ENCODE results near the gene SLC35F3.
A peak's percentile ranks its signal among the peaks of the same experiment; 100 is the strongest.

The SLC35F3 gene

GRCh38 chr1:234090212-234091064, 186.0 kb downstream of the SLC35F3 start:
- DNase-seq (no peak), ATAC-seq (no peak)
- H3K27me3 Mint-ChIP-seq = peaks cover 38% of the 10 kb centered on the region
- no peaks in the 10 kb centered on the region for H3K9me3 Mint-ChIP-seq
- no peak overlapping the region for H3K27ac Mint-ChIP-seq
- no peak overlapping the region for H3K4me3 Mint-ChIP-seq
- no peaks in the 10 kb centered on the region for H3K4me1 Mint-ChIP-seq

GRCh38 chr1:234091065-234091401, 186.6 kb downstream of the SLC35F3 start:
- Mint-ChIP-seq H3K27me3 (peaks cover 32% of the 10 kb centered on the region), H3K27ac (no peak overlapping the region), H3K9me3 (no peaks in the 10 kb centered on the region), H3K4me1 (no peaks in the 10 kb centered on the region), H3K4me3 (no peak overlapping the region)
- DNase-seq = no peak
- no peak for ATAC-seq

- ATAC-seq (no peak), DNase-seq (no peak)
- no peak overlapping the region for H3K4me3 Mint-ChIP-seq
- peaks cover 28% of the 10 kb centered on the region for H3K27me3 Mint-ChIP-seq
- no peaks in the 10 kb centered on the region for H3K4me1 Mint-ChIP-seq
- no peak overlapping the region for H3K27ac Mint-ChIP-seq
- no peaks in the 10 kb centered on the region for H3K9me3 Mint-ChIP-seq
Observed at GRCh38 chr1:234091876-234092275, 187.4 kb downstream of the SLC35F3 start.

GRCh38 chr1:234093107-234093506, 188.6 kb downstream of the SLC35F3 start:
- no peaks in the 10 kb centered on the region for H3K4me1 Mint-ChIP-seq

GRCh38 chr1:234093741-234094140, 189.3 kb downstream of the SLC35F3 start:
- DNase-seq (no peak), ATAC-seq (no peak)
- peaks cover 16% of the 10 kb centered on the region for H3K27me3 Mint-ChIP-seq
- H3K4me1 Mint-ChIP-seq = no peaks in the 10 kb centered on the region
- no peak overlapping the region for H3K4me3 Mint-ChIP-seq
- no peaks in the 10 kb centered on the region for H3K9me3 Mint-ChIP-seq
- no peak overlapping the region for H3K27ac Mint-ChIP-seq

More at GRCh38 chr1:234093107-234093506, 188.6 kb downstream of the SLC35F3 start:
- Mint-ChIP-seq H3K27me3 (peaks cover 16% of the 10 kb centered on the region), H3K4me3 (no peak overlapping the region), H3K27ac (no peak overlapping the region), H3K9me3 (no peaks in the 10 kb centered on the region)
- DNase-seq = no peak
- ATAC-seq = no peak

- no peak for ATAC-seq
Observed at GRCh38 chr1:234094172-234094571, 189.7 kb downstream of the SLC35F3 start.

GRCh38 chr1:234096161-234096770, 191.8 kb downstream of the SLC35F3 start:
- no peak overlapping the region for H3K27ac Mint-ChIP-seq
- no peak overlapping the region for H3K4me3 Mint-ChIP-seq

More at GRCh38 chr1:234094172-234094571, 189.7 kb downstream of the SLC35F3 start:
- Mint-ChIP-seq H3K27me3 (peaks cover 12% of the 10 kb centered on the region), H3K9me3 (no peaks in the 10 kb centered on the region), H3K27ac (no peak overlapping the region), H3K4me1 (no peaks in the 10 kb centered on the region), H3K4me3 (no peak overlapping the region)
- no peak for DNase-seq

GRCh38 chr1:234102583-234102982, 198.1 kb downstream of the SLC35F3 start:
- Mint-ChIP-seq H3K27ac (no peak overlapping the region), H3K9me3 (no peaks in the 10 kb centered on the region), H3K4me3 (no peak overlapping the region), H3K27me3 (peaks cover 33% of the 10 kb centered on the region), H3K4me1 (no peaks in the 10 kb centered on the region)
- no peak for ATAC-seq
- no peak for DNase-seq

More at GRCh38 chr1:234096161-234096770, 191.8 kb downstream of the SLC35F3 start:
- H3K27me3 Mint-ChIP-seq = peaks cover 9% of the 10 kb centered on the region
- ATAC-seq = no peak
- no peaks in the 10 kb centered on the region for H3K9me3 Mint-ChIP-seq
- no peak for DNase-seq
- no peaks in the 10 kb centered on the region for H3K4me1 Mint-ChIP-seq

GRCh38 chr1:234103198-234103597, 198.7 kb downstream of the SLC35F3 start:
- ATAC-seq (no peak), DNase-seq (no peak)
- Mint-ChIP-seq H3K4me3 (no peak overlapping the region), H3K9me3 (no peaks in the 10 kb centered on the region), H3K27me3 (peaks cover 33% of the 10 kb centered on the region), H3K4me1 (no peaks in the 10 kb centered on the region), H3K27ac (no peak overlapping the region)

GRCh38 chr1:234106032-234106431, 201.6 kb downstream of the SLC35F3 start:
- H3K4me3 Mint-ChIP-seq = no peak overlapping the region
- peaks cover 28% of the 10 kb centered on the region for H3K27me3 Mint-ChIP-seq
- H3K27ac Mint-ChIP-seq = no peak overlapping the region
- no peaks in the 10 kb centered on the region for H3K4me1 Mint-ChIP-seq
- DNase-seq = no peak
- no peaks in the 10 kb centered on the region for H3K9me3 Mint-ChIP-seq
- ATAC-seq = no peak

- ATAC-seq (no peak), DNase-seq (no peak)
- H3K4me1 Mint-ChIP-seq = no peaks in the 10 kb centered on the region
- no peak overlapping the region for H3K4me3 Mint-ChIP-seq
- H3K27ac Mint-ChIP-seq = no peak overlapping the region
- H3K27me3 Mint-ChIP-seq = peaks cover 18% of the 10 kb centered on the region
- H3K9me3 Mint-ChIP-seq = no peaks in the 10 kb centered on the region
Observed at GRCh38 chr1:234107416-234108021, 203.0 kb downstream of the SLC35F3 start.

- peaks cover 6% of the 10 kb centered on the region for H3K27me3 Mint-ChIP-seq
- ATAC-seq (no peak), DNase-seq (no peak)
- no peak overlapping the region for H3K4me3 Mint-ChIP-seq
- H3K4me1 Mint-ChIP-seq = no peaks in the 10 kb centered on the region
- no peaks in the 10 kb centered on the region for H3K9me3 Mint-ChIP-seq
- H3K27ac Mint-ChIP-seq = no peak overlapping the region
Observed at GRCh38 chr1:234108921-234109320, 204.4 kb downstream of the SLC35F3 start.

- Mint-ChIP-seq H3K27me3 (peaks cover 7% of the 10 kb centered on the region), H3K9me3 (no peaks in the 10 kb centered on the region), H3K4me1 (peaks cover 4% of the 10 kb centered on the region), H3K4me3 (no peak overlapping the region), H3K27ac (no peak overlapping the region)
- no peak for ATAC-seq
- no peak for DNase-seq
Observed at GRCh38 chr1:234109840-234110239, 205.4 kb downstream of the SLC35F3 start.

GRCh38 chr1:234111458-234112142, 207.1 kb downstream of the SLC35F3 start:
- DNase-seq (no peak), ATAC-seq (no peak)
- Mint-ChIP-seq H3K27ac (no peak overlapping the region), H3K9me3 (no peaks in the 10 kb centered on the region), H3K4me3 (no peak overlapping the region), H3K27me3 (peaks cover 24% of the 10 kb centered on the region), H3K4me1 (peaks cover 10% of the 10 kb centered on the region)

- H3K9me3 Mint-ChIP-seq = no peaks in the 10 kb centered on the region
- DNase-seq = peak in 1 of 2 donors; percentile 20
- peak overlapping the region in 1 of 2 donors; percentile 14 for H3K27ac Mint-ChIP-seq
- H3K4me1 Mint-ChIP-seq = peaks cover 10% of the 10 kb centered on the region
- H3K27me3 Mint-ChIP-seq = peaks cover 27% of the 10 kb centered on the region
- no peak for ATAC-seq
- peak overlapping the region in 1 of 2 donors; percentile 67 for H3K4me3 Mint-ChIP-seq
Observed at GRCh38 chr1:234114648-234115307, 210.3 kb downstream of the SLC35F3 start.

Measured in stimulated activated naive CD8-positive, alpha-beta T cell treated with anti-CD3 and anti-CD28 coated beads, Interleukin-15, amount 100 ng/mL, for 72 hours (primary cell).